Neural progenitor cell (in vitro differentiated cells): ENCODE data around the gene CNTN2.

Experiments
- CTCF ChIP-seq: fragments of 200-600 bp; sonication (generic); IDR thresholded peaks from 2 replicates; pipeline ENCODE4 v1.5.1; 2017; ENCODE audit warnings: antibody characterized with exemption, mild to moderate bottlenecking
- EZH2 ChIP-seq: fragments of 200-600 bp; sonication (generic); IDR thresholded peaks from 2 replicates; pipeline ENCODE4 v1.6.1; 2017; ENCODE audit warnings: antibody characterized with exemption, mild to moderate bottlenecking, moderate library complexity

- TF ChIP-seq CTCF (peak; percentile 79), EZH2 (peak; percentile 28)
Observed at GRCh38 chr1:205121660-205122488, 78.9 kb downstream of the CNTN2 start, which contains the start of gene RBBP5.
